ENCODE measurements around the gene HSPB9.

HSPB9 gene, protein sequence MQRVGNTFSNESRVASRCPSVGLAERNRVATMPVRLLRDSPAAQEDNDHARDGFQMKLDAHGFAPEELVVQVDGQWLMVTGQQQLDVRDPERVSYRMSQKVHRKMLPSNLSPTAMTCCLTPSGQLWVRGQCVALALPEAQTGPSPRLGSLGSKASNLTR

DNA sequence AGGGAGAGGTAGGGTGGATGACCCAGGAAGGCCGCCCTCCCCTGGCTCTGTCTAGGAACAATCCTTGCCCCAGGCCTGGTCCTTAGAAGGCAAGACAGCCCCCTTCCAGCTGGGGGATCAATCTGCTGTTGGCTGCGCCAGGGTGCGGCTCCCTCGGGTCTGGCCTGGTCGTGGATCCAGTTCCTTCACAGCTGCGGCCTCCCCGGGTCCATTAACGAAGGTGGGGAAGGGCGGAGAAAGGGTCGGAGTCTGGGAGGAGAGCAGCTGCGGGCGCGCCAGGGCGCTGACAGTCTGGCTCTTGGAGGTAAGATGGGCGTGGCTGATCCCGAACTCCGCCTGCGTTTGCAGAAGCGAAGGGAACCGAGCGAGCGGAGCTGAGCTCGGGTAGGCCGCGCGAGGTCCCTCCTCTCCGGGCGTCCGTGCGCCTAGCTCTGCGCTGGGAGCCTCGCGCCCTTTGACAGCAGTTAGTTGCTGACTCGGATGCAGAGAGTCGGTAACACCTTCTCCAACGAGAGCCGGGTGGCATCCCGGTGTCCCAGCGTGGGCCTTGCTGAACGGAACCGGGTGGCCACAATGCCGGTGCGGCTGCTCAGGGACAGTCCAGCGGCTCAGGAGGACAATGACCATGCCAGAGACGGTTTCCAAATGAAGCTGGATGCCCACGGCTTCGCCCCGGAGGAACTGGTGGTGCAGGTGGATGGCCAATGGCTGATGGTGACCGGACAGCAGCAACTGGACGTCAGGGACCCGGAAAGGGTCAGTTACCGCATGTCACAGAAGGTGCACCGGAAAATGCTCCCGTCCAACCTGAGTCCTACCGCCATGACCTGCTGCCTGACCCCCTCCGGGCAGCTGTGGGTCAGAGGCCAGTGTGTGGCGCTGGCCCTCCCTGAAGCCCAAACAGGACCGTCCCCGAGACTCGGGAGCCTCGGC, at the start of gene HSPB9:
Gene HSPB9, plus strand, starts transcription at position 434 of the 933 bp plus-strand sequence. Its CDS starts 47 bp downstream, at position 481.
- DNase-seq: no peak

GRCh38 chr17:42075789-42076188, 46.8 kb upstream of the HSPB9 start:
- no peak for DNase-seq

DNA sequence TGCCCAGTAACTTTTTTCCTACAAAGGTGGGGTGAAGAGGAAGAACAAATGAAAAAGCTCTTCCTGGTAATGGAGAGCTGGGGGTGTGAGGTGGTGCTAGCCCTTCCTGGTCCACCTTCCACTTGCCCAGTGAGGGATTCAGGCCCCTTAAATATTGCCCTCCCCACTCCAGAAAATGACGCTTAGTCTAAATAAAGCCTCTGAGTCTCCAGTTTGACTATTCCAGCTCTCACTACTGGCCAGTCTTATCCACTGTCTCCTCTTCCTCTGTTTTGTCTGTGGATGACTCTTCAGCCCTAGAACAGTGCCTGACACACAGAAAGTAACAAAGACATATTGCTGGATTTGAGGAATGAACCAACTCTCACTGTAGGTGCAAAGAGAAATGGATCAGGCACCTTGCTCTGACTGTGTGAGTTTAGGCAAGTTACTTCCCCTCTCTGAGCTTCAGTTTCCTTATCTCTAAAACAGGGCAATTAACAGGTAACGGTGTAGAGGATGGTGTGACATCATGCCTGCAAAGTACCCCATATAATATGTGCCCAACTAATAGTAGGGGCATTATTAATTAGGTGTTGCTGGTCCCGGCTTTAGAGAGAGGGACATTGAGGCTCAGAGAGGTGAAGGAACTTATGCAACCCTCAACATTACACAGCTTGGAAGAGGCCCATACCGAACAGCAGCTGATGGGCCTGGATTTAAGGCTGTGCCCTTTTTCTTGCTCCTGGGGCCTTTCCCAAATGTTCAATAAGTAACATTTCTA, 45.6 kb upstream of the HSPB9 start:
- no peak for DNase-seq

DNA sequence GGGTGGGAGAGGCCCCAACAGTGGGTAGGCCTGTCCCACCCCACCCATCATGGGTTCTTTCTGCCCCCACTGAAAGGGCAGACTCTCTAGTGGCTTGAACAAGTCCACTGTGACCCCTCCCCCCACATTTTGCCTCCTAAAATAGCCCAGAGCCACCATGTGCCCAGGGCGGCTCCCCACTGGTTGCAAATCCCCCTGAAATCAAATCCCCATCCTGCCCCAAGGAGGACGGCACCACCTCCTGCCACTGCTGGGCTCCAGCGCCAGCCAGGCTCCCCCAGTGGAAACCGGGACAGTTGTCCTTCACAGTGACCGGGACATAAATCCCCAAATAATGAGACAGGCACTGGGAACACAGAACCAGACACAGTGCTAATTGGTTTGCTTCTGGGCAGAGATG, 44.8 kb upstream of the HSPB9 start:
- no peak for DNase-seq

DNA sequence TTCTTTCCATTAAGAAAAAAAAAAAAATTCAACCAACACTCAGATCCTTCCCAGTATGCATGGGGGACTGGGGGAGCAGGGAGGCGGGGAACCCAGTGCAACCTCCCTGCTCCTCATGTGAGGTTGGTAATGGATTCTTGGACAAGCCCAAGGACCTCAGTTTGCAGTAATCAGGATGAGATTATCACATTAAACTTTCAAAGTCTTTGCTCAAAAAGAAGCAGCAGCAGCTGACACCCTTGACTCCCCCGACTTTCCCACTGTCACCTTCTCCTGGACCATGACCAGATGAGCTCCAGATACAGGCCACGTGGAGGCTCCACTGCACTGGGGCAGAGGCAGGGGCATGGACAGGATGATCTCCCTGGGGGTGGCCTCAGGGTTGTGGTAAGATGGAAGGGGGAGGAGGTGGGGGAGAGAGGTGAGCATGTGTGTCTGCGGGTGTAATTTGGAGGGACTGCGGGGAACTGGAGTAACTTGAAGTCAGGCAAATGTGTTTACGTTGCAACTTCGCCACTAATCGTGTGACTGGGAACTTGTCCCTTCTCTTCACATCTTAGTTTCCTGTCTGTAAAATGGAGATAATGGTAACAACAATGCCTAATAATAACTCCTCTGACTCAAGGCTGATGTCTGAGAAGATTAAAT, 44.1 kb upstream of the HSPB9 start:
- no peak for DNase-seq

- DNase-seq: no peak
These were observed 43.1 kb upstream of the HSPB9 start for GRCh38 chr17:42079541-42079940.

GRCh38 chr17:42081516-42082129, 41.0 kb upstream of the HSPB9 start:
- DNase-seq: no peak

DNA sequence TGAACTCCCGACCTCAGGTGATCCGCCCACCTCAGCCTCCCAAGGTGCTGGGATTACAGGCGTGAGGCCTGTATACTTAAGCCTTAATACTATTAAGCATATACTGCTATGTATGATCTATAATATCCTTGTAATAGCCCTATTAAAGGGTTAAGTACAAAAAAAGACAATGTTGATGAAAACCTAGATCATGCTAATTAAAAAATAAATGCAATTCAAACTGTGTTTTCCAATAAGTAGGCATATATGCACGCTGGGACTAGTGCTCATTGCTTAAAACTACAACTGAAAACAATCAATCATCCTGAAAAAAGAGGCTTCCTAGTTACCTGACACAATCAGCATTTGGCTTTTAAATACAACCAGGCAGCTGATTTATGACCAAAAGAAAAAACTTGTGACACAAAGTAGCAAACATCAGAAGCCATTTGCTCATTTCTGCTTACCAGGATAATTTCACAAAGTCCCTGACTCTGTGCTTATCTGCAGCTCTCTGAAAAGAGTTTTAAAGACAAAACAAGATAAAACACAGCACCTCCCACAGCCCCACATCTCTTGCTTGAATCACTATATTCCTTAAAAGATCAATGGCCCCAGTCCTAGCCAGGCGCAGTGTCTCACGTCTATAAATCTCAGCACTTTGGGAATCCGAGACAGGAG, 35.4 kb upstream of the HSPB9 start:
- no peak for DNase-seq

GRCh38 chr17:42087736-42088705, 34.6 kb upstream of the HSPB9 start:
- no peak for DNase-seq

DNA sequence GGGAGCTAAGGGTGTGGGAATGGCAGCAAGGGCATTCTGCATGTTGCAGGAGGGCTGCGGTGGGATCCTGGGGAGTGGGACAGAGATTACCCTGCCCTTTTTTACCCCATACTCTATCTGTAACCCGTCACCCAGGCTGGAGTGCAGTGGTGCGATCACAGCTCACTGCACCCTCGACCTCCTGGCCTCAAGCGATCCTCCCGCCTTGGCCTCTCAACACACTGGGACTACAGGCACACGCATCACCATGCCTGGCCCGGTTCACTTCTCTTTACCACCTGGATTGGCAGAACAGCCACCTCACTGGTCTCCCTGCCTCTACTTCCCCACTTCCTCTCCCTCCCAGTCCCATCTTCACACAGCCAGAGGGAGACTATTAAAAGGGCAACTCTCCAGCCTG, 33.9 kb upstream of the HSPB9 start:
- no peak for DNase-seq

GRCh38 chr17:42090964-42091790, 31.4 kb upstream of the HSPB9 start:
- no peak for DNase-seq

- DNase-seq: no peak
These were observed 29.7 kb upstream of the HSPB9 start for GRCh38 chr17:42092939-42093338.

DNA sequence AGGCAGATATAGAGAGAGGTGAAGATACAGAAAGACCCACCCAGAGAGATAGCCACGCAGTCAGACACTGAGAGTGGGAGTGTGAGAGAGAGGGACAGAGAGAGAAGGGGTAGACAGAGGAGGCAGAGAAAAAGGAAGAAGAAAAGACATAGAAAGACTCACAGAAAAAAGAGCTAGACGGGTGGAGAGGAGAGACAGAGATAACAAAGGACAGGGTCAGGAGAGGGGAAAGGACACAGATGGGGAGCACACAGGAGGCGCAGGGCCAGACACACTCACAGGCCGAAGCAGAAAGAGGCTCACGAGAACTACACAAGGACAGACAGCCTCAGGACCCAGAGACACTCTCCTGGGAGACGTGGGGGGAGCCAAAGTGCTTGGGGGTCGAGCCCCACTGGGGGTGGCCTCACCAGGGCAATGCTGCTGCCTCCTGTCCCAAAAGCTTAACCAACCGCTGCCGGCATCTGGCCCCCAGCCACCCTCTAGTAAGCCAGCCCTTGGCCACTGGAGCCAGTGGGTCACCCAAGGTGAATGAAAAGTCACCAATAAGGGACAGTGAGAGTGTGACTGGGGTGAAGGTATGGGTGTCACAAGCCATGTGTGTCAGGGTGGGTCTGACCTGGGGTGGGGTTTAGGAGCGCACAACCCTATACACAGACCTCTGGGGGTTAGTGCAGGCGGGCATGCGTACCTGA, 28.1 kb upstream of the HSPB9 start:
- no peak for DNase-seq

GRCh38 chr17:42096360-42097111, 26.1 kb upstream of the HSPB9 start:
- no peak for DNase-seq

DNA sequence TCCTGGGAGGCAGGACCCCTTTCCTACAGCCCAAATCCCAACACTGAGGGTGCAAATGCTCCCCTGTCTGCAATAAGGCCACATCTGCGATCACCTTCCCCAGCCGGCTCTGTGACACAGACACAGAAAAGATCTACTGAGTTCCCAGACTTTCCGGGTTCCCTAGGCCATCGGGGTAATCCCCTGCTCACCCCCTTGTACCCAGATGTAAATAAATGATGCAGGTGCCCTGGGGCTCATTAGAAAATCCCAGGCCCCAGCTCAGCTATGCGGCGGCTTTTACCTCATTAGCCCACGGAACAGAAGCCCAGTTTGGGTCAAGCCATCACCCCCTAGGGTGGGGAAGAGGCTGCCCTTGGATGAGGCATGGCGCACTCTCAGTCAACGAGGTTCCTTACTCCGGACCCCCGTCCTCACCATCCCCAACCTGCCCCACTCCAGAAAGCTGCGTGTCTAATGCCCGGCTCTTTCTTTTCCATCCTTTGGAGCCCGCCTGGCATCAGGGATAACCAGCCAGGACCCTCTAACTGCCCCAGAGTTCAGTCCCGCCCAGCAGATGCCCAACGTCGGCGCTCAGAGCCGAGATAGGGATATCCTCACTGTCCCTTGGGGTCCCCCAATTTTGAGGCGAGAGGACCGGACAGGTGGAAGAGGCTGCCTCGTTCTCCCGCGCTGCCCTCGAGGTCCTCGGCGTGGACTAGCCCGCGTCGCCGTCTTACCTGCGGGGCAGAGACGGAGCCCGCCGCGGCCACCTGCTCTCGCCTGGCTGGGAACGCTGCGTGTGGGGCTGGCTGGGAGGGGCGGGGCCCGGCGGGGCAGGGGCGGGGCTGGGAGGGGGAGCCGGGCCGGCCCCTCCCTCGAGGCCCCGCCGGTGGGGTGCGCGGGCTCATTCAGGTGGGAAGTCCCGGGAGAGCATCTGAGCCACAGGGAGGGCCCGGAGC, 24.6 kb upstream of the HSPB9 start, which contains the start of gene ZNF385C:
Gene ZNF385C, minus strand, starts transcription at position 783 of the 941 bp plus-strand sequence. CDS start 35,417 bp downstream, outside the sequence.
- no peak for DNase-seq

DNA sequence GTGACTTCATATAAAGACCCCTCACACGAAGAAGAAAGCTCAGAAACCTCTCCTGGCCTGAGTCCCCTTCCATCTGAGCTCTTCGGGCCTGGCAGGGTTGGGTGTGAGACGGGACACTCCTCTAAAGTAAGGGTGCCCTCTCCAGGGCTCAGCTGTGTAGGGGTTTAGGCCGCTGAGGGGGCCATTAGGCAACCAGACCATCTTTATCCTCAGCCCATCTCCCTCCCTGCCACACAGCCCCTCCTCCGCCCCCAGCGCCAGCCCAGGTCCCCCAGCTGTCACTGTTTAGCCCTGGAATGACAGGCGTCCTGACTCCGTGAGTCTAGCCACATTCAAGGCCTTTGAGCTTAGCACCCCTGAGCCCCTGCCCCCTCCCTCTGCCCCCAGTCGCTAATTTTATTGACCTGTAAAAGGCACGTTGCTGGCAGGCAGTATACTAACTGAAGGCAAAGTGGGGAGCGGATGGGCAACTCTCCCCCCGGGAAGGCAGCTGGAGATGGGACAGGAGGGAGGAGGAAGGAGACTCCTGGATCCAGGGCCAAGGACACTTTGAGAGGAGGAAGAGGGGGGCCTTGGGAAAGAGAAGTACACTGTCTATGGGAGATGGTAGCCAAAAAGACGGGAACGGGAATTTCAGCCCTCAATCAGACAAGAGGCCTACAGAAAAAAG, 23.7 kb upstream of the HSPB9 start:
- no peak for DNase-seq

Measured in NCI-H2029 treated with DMSO at 0.1 percent for 48 hours (cell line).